Natural killer cell (primary cell): ENCODE measurements around the gene DCDC1. TPM values are rescaled to one million over a fixed set of nuclear protein-coding genes. Genes with fewer than 3 reads are reported as not detected.

Experiments used
- ATAC-seq, 3 donors: fragments of 150-1000 bp in 2 of 3; fragments of 200-7000 bp in 1 of 3; cut with Tn5 transposase; 1 replicate in 1 of 3; 2 replicates in 2 of 3; pipeline ENCODE4 v1.10.0; 2021; ENCODE audit warnings: mild to moderate bottlenecking in 2 of 3, moderate library complexity in 2 of 3
- DNase-seq, 2 donors: peaks; one replicate each; pipeline versions ENCODE4 v3.0.0 to v3.0.0-alpha.2; 2013 to 2021; ENCODE audit warnings: mixed read lengths in 1 of 2
- H3K27ac ChIP-seq: one replicate; pipeline ENCODE4 v1.5.1; 2013; ENCODE audit warnings: mild to moderate bottlenecking, low read length
- H3K27me3 ChIP-seq: one replicate; pipeline ENCODE4 v1.6.1; 2013; ENCODE audit warnings: low read length; ENCODE audit not compliant: control insufficient read depth, insufficient read depth
- H3K36me3 ChIP-seq: one replicate; pipeline ENCODE4 v1.6.1; 2013; ENCODE audit warnings: low read length; ENCODE audit not compliant: control insufficient read depth, insufficient read depth
- H3K4me1 ChIP-seq: one replicate; pipeline ENCODE4 v1.6.1; 2013; ENCODE audit warnings: low read length; ENCODE audit not compliant: control insufficient read depth, insufficient read depth
- H3K4me3 ChIP-seq: one replicate; pipeline ENCODE4 v1.5.1; 2013; ENCODE audit warnings: low read length
- H3K9me3 ChIP-seq: one replicate; pipeline ENCODE4 v1.6.1; 2013; ENCODE audit warnings: low read length; ENCODE audit not compliant: control insufficient read depth, insufficient read depth
- H3K27ac Mint-ChIP-seq, 2 donors: one replicate each; pipeline ENCODE4 v1.8.0; 2022; ENCODE audit warnings: mild to moderate bottlenecking in 2 of 2, mixed read lengths in 2 of 2, moderate library complexity in 1 of 2
- H3K27me3 Mint-ChIP-seq, 2 donors: one replicate each; pipeline ENCODE4 v1.8.0; 2022; ENCODE audit warnings: low read depth in 2 of 2, mixed read lengths in 2 of 2
- H3K36me3 Mint-ChIP-seq: one replicate; pipeline ENCODE4 v1.8.0; 2022; ENCODE audit warnings: mixed read lengths
- H3K4me1 Mint-ChIP-seq, 2 donors: one replicate each; pipeline ENCODE4 v1.8.0; 2022; ENCODE audit warnings: mixed read lengths in 2 of 2
- H3K4me3 Mint-ChIP-seq: one replicate; pipeline ENCODE4 v1.8.0; 2022; ENCODE audit warnings: mild to moderate bottlenecking, moderate library complexity, mixed read lengths
- H3K9me3 Mint-ChIP-seq, 2 donors: one replicate each; pipeline ENCODE4 v1.8.0; 2022; ENCODE audit warnings: mixed read lengths in 2 of 2
- CTCF ChIP-seq: fragments of 200-600 bp; IDR thresholded peaks from one replicate; pipeline ENCODE4 v1.8.0; 2022; ENCODE audit warnings: antibody characterized with exemption
- WGBS: methylation state at CpG from one replicate; pipeline ENCODE4 v1.1.7; 2013; ENCODE audit warnings: missing lambda C conversion rate; ENCODE audit not compliant: insufficient coverage; 5-methylcytosine and 5-hydroxymethylcytosine counted together
- intact Hi-C: fragments of 100-400 bp; cut with micrococcal nuclease; formaldehyde crosslinking; loops from one replicate; pipeline ENCODE4 v1.14.2; 2022
- total RNA-seq, 4 donors: library from RNA; stranded (reverse); fragments of 120-200 nt in 1 of 4; gene quantifications; one replicate each; pipeline versions ENCODE4 v1.2.3 to v1.2.4, GENCODE V29; 2013 to 2022

The DCDC1 gene
- total RNA-seq, 3 donors from 2014 or later (not counting 1 experiment from before 2014, with no cell fraction given): not detected

- no peak for DNase-seq
- H3K4me1 ChIP-seq: no peaks in the 10 kb centered on the region
- ATAC-seq: no peak
- no peak overlapping the region for H3K4me3 ChIP-seq
- H3K27me3 ChIP-seq: no peaks in the 10 kb centered on the region
- H3K27ac ChIP-seq: no peak overlapping the region
- TF ChIP-seq CTCF: no peak
- no peaks in the 10 kb centered on the region for H3K9me3 ChIP-seq
- Mint-ChIP-seq H3K36me3 (no peaks in the 10 kb centered on the region), H3K4me1 (no peaks in the 10 kb centered on the region), H3K27ac (no peak overlapping the region), H3K27me3 (no peaks in the 10 kb centered on the region), H3K9me3 (no peaks in the 10 kb centered on the region), H3K4me3 (no peak overlapping the region)
- intact Hi-C loops: loop anchor here (10.0 kb wide), 1 partner anchor 941 kb away; no protein-coding TSS in a partner anchor
- H3K36me3 ChIP-seq: no peaks in the 10 kb centered on the region
Measured at GRCh38 chr11:31233425-31233824, 136.1 kb downstream of the DCDC1 start.

GRCh38 chr11:31231601-31232000, 137.9 kb downstream of the DCDC1 start:
- Mint-ChIP-seq H3K9me3 (peaks cover 2% of the 10 kb centered on the region in 2 donors), H3K36me3 (no peaks in the 10 kb centered on the region), H3K4me3 (no peak overlapping the region), H3K27ac (no peak overlapping the region), H3K27me3 (no peaks in the 10 kb centered on the region), H3K4me1 (no peaks in the 10 kb centered on the region)
- Histone ChIP-seq H3K4me1 (no peaks in the 10 kb centered on the region), H3K9me3 (no peaks in the 10 kb centered on the region), H3K4me3 (no peak overlapping the region), H3K27me3 (no peaks in the 10 kb centered on the region), H3K36me3 (no peaks in the 10 kb centered on the region), H3K27ac (no peak overlapping the region)
- WGBS: no CpG with 5 or more reads among the region's 1 CpG
- intact Hi-C loops: loop anchor here (10.0 kb wide), 1 partner anchor 943 kb away; no protein-coding TSS in a partner anchor
- TF ChIP-seq CTCF: no peak
- ATAC-seq (no peak), DNase-seq (no peak)

- Histone ChIP-seq H3K4me3 (no peak overlapping the region), H3K36me3 (no peaks in the 10 kb centered on the region), H3K4me1 (no peaks in the 10 kb centered on the region), H3K9me3 (no peaks in the 10 kb centered on the region), H3K27me3 (no peaks in the 10 kb centered on the region), H3K27ac (no peak overlapping the region)
- no peak overlapping the region for H3K27ac Mint-ChIP-seq
- TF ChIP-seq CTCF: no peak
- H3K4me3 Mint-ChIP-seq: no peak overlapping the region
- no peaks in the 10 kb centered on the region for H3K36me3 Mint-ChIP-seq
- no peaks in the 10 kb centered on the region for H3K9me3 Mint-ChIP-seq
- intact Hi-C loops: no loop called here
- no peaks in the 10 kb centered on the region for H3K4me1 Mint-ChIP-seq
- DNase-seq (no peak), ATAC-seq (no peak)
- 96% methylated on average over 2 of the region's 2 CpGs for WGBS
- no peaks in the 10 kb centered on the region for H3K27me3 Mint-ChIP-seq
Measured at GRCh38 chr11:31218847-31219246, 150.7 kb downstream of the DCDC1 start.

- no peaks in the 10 kb centered on the region for H3K4me1 Mint-ChIP-seq
- peaks cover 0 to 2% of the 10 kb centered on the region in 2 donors for H3K9me3 Mint-ChIP-seq
- 38% methylated on average over 1 of the region's 1 CpG for WGBS
- no peaks in the 10 kb centered on the region for H3K27me3 Mint-ChIP-seq
- Histone ChIP-seq H3K27ac (no peak overlapping the region), H3K36me3 (no peaks in the 10 kb centered on the region), H3K27me3 (no peaks in the 10 kb centered on the region), H3K4me1 (no peaks in the 10 kb centered on the region), H3K9me3 (no peaks in the 10 kb centered on the region), H3K4me3 (no peak overlapping the region)
- intact Hi-C loops: no loop called here
- no peak for DNase-seq
- no peak for ATAC-seq
- TF ChIP-seq CTCF: no peak
- H3K36me3 Mint-ChIP-seq: no peaks in the 10 kb centered on the region
- no peak overlapping the region for H3K4me3 Mint-ChIP-seq
- no peak overlapping the region for H3K27ac Mint-ChIP-seq
Measured at GRCh38 chr11:31214372-31214771, 155.2 kb downstream of the DCDC1 start.
